Measurements from ENCODE around the gene PLXNB3. TPM values are rescaled to one million over a fixed set of nuclear protein-coding genes. Genes with fewer than 3 reads are reported as not detected.

The PLXNB3 gene
- total RNA-seq, 4 donors from 2014 or later = 2.7 to 25.6 (median 7.6) TPM

DNA sequence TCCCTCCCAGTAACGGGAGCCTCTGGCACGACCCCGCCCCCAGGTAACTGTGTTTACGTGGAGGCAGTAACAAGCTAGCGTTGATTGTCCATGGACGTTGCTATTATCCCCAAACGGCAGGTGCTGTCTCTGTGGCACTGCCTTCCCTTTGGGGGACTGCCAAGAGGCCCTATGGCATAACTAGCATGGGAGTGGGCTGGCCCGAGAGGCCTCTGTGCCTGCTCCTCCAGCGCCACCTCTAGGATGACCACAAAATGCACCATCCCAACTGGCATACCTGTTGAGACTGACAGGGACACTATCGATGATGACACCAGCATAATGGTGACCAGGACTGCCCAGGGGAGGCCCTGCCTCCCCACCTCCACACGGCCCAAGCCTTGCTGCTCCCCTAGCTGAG lies 18.3 kb downstream of the PLXNB3 start:
- H3K4me3 ChIP-seq = no peak overlapping the region
- no peaks in the 10 kb centered on the region for H3K9me3 ChIP-seq
- no peak for DNase-seq
- no peaks in the 10 kb centered on the region for H3K27me3 ChIP-seq
- H3K36me3 ChIP-seq = peaks cover 0 to 24% (median 0%) of the 10 kb centered on the region in 3 donors
- H3K4me1 ChIP-seq = peaks cover 0 to 13% (median 5%) of the 10 kb centered on the region in 4 donors
- TF ChIP-seq POLR2A (IDR thresholded peaks at IDR 0.05) = no peak
- TF ChIP-seq, protein P1, sequence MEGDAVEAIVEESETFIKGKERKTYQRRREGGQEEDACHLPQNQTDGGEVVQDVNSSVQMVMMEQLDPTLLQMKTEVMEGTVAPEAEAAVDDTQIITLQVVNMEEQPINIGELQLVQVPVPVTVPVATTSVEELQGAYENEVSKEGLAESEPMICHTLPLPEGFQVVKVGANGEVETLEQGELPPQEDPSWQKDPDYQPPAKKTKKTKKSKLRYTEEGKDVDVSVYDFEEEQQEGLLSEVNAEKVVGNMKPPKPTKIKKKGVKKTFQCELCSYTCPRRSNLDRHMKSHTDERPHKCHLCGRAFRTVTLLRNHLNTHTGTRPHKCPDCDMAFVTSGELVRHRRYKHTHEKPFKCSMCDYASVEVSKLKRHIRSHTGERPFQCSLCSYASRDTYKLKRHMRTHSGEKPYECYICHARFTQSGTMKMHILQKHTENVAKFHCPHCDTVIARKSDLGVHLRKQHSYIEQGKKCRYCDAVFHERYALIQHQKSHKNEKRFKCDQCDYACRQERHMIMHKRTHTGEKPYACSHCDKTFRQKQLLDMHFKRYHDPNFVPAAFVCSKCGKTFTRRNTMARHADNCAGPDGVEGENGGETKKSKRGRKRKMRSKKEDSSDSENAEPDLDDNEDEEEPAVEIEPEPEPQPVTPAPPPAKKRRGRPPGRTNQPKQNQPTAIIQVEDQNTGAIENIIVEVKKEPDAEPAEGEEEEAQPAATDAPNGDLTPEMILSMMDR (IDR thresholded peaks at IDR 0.05) = peak in 1 of 6 experiments; percentile 5
- no peak overlapping the region for H3K27ac ChIP-seq

DNA sequence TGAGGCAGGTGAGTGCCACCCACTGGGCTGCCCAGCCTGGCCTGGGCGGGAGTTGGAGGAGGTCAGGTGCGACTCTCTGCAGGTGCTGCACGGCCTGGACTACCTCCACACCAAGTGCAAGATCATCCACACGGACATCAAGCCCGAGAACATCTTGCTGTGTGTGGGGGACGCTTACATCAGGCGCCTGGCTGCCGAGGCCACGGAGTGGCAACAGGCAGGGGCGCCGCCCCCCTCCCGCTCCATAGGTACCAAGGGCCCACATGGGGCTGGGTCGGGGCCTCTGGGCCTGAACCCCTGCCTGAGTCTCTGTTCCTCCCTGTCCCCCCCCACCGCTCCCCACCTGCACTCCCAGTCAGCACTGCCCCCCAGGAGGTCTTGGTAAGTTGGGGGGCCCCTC lies 18.8 kb downstream of the PLXNB3 start:
- Histone ChIP-seq H3K9me3 (no peaks in the 10 kb centered on the region), H3K27ac (no peak overlapping the region), H3K4me3 (no peak overlapping the region), H3K4me1 (peaks cover 0 to 13% (median 5%) of the 10 kb centered on the region in 4 donors), H3K27me3 (no peaks in the 10 kb centered on the region), H3K36me3 (peaks cover 0 to 29% (median 0%) of the 10 kb centered on the region in 3 donors)
- TF ChIP-seq, protein P1 (IDR thresholded peaks at IDR 0.05) = no peak
- no peak for TF ChIP-seq POLR2A (IDR thresholded peaks at IDR 0.05)
- DNase-seq = no peak

DNA sequence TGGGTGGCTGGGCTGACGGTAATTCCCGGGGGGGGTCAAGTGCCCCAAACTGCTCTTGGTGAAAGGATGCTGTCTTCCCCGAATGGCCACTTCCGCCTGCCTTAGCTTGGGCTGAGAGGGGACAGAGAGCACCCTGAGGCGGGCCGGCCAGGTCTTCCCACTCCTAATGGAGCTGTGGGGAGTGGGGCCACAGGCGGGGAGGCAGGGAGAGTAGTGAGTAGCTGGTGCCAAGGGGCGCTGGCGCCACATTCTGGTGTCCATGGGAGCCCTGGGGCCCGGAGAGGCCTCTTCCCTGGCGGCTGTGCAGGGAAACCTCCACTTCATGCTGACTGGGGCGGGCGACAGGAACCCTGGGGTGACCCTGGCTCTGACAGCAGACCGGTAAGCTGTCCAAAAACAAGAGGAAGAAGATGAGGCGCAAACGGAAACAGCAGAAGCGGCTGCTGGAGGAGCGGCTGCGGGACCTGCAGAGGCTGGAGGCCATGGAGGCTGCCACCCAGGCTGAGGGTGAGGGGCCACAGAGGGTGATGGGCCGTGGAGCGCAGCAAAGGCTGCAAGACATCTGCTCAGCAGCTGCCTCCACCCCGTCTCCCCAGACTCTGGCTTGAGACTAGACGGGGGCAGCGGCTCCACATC lies 19.4 kb downstream of the PLXNB3 start:
- Histone ChIP-seq H3K27ac (no peak overlapping the region), H3K27me3 (no peaks in the 10 kb centered on the region), H3K36me3 (peaks cover 0 to 31% (median 0%) of the 10 kb centered on the region in 3 donors), H3K4me3 (no peak overlapping the region), H3K9me3 (no peaks in the 10 kb centered on the region), H3K4me1 (peaks cover 0 to 13% (median 5%) of the 10 kb centered on the region in 4 donors)
- TF ChIP-seq POLR2A (IDR thresholded peaks at IDR 0.05) = no peak
- TF ChIP-seq, protein P1 (IDR thresholded peaks at IDR 0.05) = no peak
- DNase-seq = no peak

DNA sequence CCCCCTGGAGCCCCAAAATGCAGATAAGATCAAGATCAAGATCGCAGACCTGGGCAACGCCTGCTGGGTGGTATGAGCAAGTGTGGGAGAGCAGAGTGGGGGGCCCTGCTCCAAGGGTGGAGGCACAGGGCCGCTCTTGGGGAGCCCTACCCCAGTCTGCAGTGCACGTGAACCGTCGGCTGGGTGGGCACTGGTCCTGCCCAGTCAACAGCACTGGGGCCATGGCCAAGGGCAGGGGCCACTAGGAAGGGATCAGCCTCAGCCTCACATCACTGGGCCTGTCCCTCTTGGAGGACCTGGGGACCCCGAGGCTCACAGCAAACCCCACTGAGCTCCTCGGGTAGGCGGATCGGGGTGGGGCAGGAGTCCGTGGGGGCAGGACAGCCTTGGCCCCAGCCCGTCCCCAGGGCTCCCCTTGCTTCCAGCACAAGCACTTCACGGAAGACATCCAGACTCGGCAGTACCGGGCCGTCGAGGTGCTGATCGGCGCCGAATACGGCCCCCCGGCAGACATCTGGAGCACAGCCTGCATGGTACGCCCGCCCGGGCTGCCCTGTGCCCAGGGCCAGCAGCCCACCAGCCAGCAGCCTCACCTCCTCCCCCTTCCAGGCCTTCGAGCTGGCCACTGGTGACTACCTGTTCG lies 20.4 kb downstream of the PLXNB3 start:
- no peak for TF ChIP-seq POLR2A (IDR thresholded peaks at IDR 0.05)
- TF ChIP-seq, protein P1 (IDR thresholded peaks at IDR 0.05) = no peak
- Histone ChIP-seq H3K4me1 (peaks cover 0 to 13% (median 5%) of the 10 kb centered on the region in 4 donors), H3K27ac (no peak overlapping the region), H3K36me3 (peaks cover 0 to 38% (median 0%) of the 10 kb centered on the region in 3 donors), H3K9me3 (no peaks in the 10 kb centered on the region), H3K27me3 (no peaks in the 10 kb centered on the region), H3K4me3 (no peak overlapping the region)
- DNase-seq = no peak

DNA sequence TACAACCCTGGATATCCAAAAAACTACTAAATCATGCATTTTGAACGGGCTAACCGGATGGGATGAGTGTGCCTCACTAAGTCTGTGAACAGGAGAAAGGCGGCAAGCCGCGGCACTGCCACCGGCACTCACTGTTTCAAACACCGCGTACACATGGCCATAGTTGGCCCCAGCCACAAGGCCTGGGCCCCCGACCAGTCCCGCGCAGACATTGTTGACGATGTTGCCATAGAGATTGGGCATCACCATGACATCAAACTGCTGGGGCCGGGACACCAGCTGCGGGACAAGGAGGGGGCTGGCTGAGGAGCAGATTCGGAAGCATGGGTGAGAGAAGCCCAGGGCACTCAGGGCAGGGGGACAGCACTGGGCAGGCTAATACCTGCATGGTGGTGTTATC lies 22.6 kb downstream of the PLXNB3 start:
- H3K4me1 ChIP-seq = no peaks in the 10 kb centered on the region
- H3K36me3 ChIP-seq = peaks cover 0 to 45% (median 0%) of the 10 kb centered on the region in 3 donors
- H3K27ac ChIP-seq = no peak overlapping the region
- H3K4me3 ChIP-seq = no peak overlapping the region
- no peaks in the 10 kb centered on the region for H3K27me3 ChIP-seq
- H3K9me3 ChIP-seq = no peaks in the 10 kb centered on the region
- no peak for DNase-seq
- no peak for TF ChIP-seq POLR2A (IDR thresholded peaks at IDR 0.05)
- TF ChIP-seq, protein P1 (IDR thresholded peaks at IDR 0.05) = no peak
